GM23248 (cell line): Measurements from ENCODE around the gene TUBB2B.

Source experiments
- EZH2 ChIP-seq: fragments of 200-600 bp; sonication (generic); IDR thresholded peaks from 2 replicates; pipeline ENCODE4 v1.6.1; 2018; ENCODE audit warnings: antibody characterized with exemption, mild to moderate bottlenecking; ENCODE audit not compliant: insufficient read depth, poor library complexity, severe bottlenecking
- EZH2phosphoT487 ChIP-seq: fragments of 200-600 bp; sonication (generic); IDR thresholded peaks from 2 replicates; pipeline ENCODE4 v1.6.1; 2018; ENCODE audit warnings: antibody characterized with exemption, moderate library complexity, mild to moderate bottlenecking, low read depth; ENCODE audit not compliant: insufficient read depth

GRCh38 chr6:3235486-3235885 is 8.0 kb upstream of the TUBB2B start:
- TF ChIP-seq EZH2phosphoT487: no peak
- no peak for TF ChIP-seq EZH2
